ENCODE measurements around the gene AKAP11.

DNA sequence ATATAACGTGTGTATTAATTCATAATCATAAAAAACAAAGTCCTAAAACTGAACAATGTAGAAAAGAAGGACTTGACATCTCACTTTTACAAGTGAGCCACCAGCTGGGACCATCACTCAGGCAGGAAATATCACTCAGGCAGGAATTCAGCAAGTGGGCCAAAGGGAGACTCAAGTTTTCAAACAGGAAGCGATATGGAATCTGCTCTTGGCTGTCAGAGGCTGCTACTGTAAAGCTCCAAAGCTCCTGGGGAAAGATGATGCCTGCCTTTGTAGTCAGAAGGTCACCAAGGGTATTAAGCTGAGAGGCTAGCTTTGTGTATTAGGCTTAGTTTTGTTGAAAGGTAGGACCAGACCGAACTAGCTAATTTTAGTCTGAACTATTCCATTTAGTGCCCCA, 5.5 kb upstream of the AKAP11 start:
- TF ChIP-seq, protein P1, sequence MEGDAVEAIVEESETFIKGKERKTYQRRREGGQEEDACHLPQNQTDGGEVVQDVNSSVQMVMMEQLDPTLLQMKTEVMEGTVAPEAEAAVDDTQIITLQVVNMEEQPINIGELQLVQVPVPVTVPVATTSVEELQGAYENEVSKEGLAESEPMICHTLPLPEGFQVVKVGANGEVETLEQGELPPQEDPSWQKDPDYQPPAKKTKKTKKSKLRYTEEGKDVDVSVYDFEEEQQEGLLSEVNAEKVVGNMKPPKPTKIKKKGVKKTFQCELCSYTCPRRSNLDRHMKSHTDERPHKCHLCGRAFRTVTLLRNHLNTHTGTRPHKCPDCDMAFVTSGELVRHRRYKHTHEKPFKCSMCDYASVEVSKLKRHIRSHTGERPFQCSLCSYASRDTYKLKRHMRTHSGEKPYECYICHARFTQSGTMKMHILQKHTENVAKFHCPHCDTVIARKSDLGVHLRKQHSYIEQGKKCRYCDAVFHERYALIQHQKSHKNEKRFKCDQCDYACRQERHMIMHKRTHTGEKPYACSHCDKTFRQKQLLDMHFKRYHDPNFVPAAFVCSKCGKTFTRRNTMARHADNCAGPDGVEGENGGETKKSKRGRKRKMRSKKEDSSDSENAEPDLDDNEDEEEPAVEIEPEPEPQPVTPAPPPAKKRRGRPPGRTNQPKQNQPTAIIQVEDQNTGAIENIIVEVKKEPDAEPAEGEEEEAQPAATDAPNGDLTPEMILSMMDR (IDR thresholded peaks at IDR 0.05): no peak
- TF ChIP-seq EP300 (IDR thresholded peaks at IDR 0.05; ENCODE audit: low read depth) (no peak), POLR2AphosphoS5 (IDR thresholded peaks at IDR 0.05) (no peak), POLR2A (IDR thresholded peaks at IDR 0.05) (no peak)

Data from transverse colon (tissue), 4 donors.